GM19099 (cell line): ENCODE results near the gene SEMA6A.

Experiments
- POLR2A ChIP-seq: IDR thresholded peaks from 3 replicates; pipeline ENCODE4 v1.6.1; 2011; ENCODE audit warnings: low read depth; ENCODE audit not compliant: insufficient read length; ENCODE audit errors: extremely low read depth

Gene SEMA6A

GRCh38 chr5:116502616-116503015 is 72.0 kb downstream of the SEMA6A start:
- TF ChIP-seq POLR2A: no peak

- TF ChIP-seq POLR2A: no peak
Observed at GRCh38 chr5:116502138-116502537, 72.5 kb downstream of the SEMA6A start.

GRCh38 chr5:116498503-116499048 is 76.0 kb downstream of the SEMA6A start:
- no peak for TF ChIP-seq POLR2A

- TF ChIP-seq POLR2A: no peak
Observed at GRCh38 chr5:116497631-116498030, 77.0 kb downstream of the SEMA6A start.

- TF ChIP-seq POLR2A: no peak
Observed at GRCh38 chr5:116495786-116496357, 78.8 kb downstream of the SEMA6A start.

- TF ChIP-seq POLR2A: no peak
Observed at GRCh38 chr5:116494784-116495450, 79.7 kb downstream of the SEMA6A start.

GRCh38 chr5:116492776-116493175 is 81.8 kb downstream of the SEMA6A start:
- no peak for TF ChIP-seq POLR2A

- TF ChIP-seq POLR2A: no peak
Observed at GRCh38 chr5:116492016-116492623, 82.5 kb downstream of the SEMA6A start.

- TF ChIP-seq POLR2A: no peak
Observed at GRCh38 chr5:116488356-116489041, 86.1 kb downstream of the SEMA6A start.

GRCh38 chr5:116487045-116487444 is 87.6 kb downstream of the SEMA6A start:
- no peak for TF ChIP-seq POLR2A

GRCh38 chr5:116486588-116486987 is 88.0 kb downstream of the SEMA6A start:
- TF ChIP-seq POLR2A: no peak

GRCh38 chr5:116484645-116485044 is 90.0 kb downstream of the SEMA6A start:
- TF ChIP-seq POLR2A: no peak

- TF ChIP-seq POLR2A: no peak
Observed at GRCh38 chr5:116482394-116482793, 92.2 kb downstream of the SEMA6A start.

- no peak for TF ChIP-seq POLR2A
Observed at GRCh38 chr5:116480894-116481510, 93.6 kb downstream of the SEMA6A start.
